HepG2 (cell line): ENCODE measurements around the gene ITPR1. TPM values are rescaled to one million over a fixed set of nuclear protein-coding genes. Genes with fewer than 3 reads are reported as not detected.

Experiments used
- ATAC-seq: fragments of 200-7000 bp; cut with Tn5 transposase; 3 replicates; pipeline ENCODE4 v1.9.1; 2020; ENCODE audit warnings: mild to moderate bottlenecking, moderate library complexity
- BruUV-seq: library from RNA; stranded (reverse); fragments of 400-500 nt; replicated peaks from 2 replicates; lab custom pipeline; 2021; lab: Mats Ljungman, UMichigan
- CTCF ChIA-PET: fragments of 300-600 bp; formaldehyde crosslinking; extraction: SDS; loops from one replicate; lab custom pipeline; 2021; ENCODE audit warnings: low total read pairs, inconsistent platforms, low intra/inter-chr PET ratio; lab: Yijun Ruan, JAX
- POLR2A ChIA-PET: fragments of 350-600 bp; sonication (Branson Sonifier 250); formaldehyde crosslinking; loops from one replicate; lab custom pipeline; 2020; ENCODE audit warnings: antibody characterized with exemption, inconsistent platforms; lab: Yijun Ruan, JAX
- DNase-seq: peaks from one replicate; pipeline ENCODE4 v3.0.0-alpha.2; 2015; ENCODE audit warnings: low spot score
- FAIRE-seq: peaks from 3 replicates; lab custom pipeline; 2011; peaks lifted over from hg19 to GRCh38; lab: Jason Lieb, UNC
- H2AFZ ChIP-seq: one replicate; pipeline ENCODE4 v1.6.1; 2011; ENCODE audit warnings: low read length, inconsistent platforms
- H3K27ac ChIP-seq: fragments of 300-600 bp; 3 replicates; pipeline ENCODE4 v1.8.0; 2011; ENCODE audit warnings: mixed run types, mild to moderate bottlenecking, mixed read lengths, low read length, inconsistent platforms; ENCODE audit not compliant: insufficient read depth; ENCODE audit errors: extremely low read length
- H3K27me3 ChIP-seq, 2 experiments: fragments of 200-600 bp in 1 of 2; 2 replicates in 1 of 2; 3 replicates in 1 of 2; pipeline versions ENCODE4 v1.6.0 to v1.8.0; 2011; ENCODE audit warnings: low read length in 2 of 2, mild to moderate bottlenecking in 2 of 2, moderate library complexity in 2 of 2, inconsistent platforms in 1 of 2; ENCODE audit not compliant: insufficient read depth in 2 of 2, control insufficient read depth in 1 of 2
- H3K36me3 ChIP-seq, 2 experiments: fragments of 200-600 bp in 1 of 2; replicated peaks in 1 of 2; 2 replicates in 1 of 2; 3 replicates in 1 of 2; pipeline versions ENCODE4 v1.5.1 to v1.8.0; 2011; ENCODE audit warnings: low read length in 2 of 2, inconsistent platforms in 1 of 2; ENCODE audit not compliant: insufficient read depth in 2 of 2, control insufficient read depth in 1 of 2
- H3K4me1 ChIP-seq: 2 replicates; pipeline ENCODE4 v1.5.1; 2012; ENCODE audit warnings: low read length, inconsistent platforms; ENCODE audit not compliant: insufficient read depth
- H3K4me2 ChIP-seq: 2 replicates; pipeline ENCODE4 v1.6.0; 2011; ENCODE audit warnings: low read depth, low read length, inconsistent platforms
- H3K4me3 ChIP-seq, 3 experiments: fragments of 200-600 bp in 1 of 3; sonication (generic), shearing (Covaris generic) in 1 of 3; replicated peaks in 1 of 3; 2 replicates each; pipeline ENCODE4 v1.5.1; 2011 to 2016; ENCODE audit warnings: low read length in 3 of 3, inconsistent platforms in 2 of 3, low read depth in 2 of 3, mild to moderate bottlenecking in 2 of 3, control low read depth in 1 of 3, mixed read lengths in 1 of 3; ENCODE audit not compliant: insufficient read depth in 1 of 3
- H3K79me2 ChIP-seq: one replicate; pipeline ENCODE4 v1.6.1; 2011; ENCODE audit warnings: low read length, inconsistent platforms; ENCODE audit not compliant: insufficient read depth
- H3K9ac ChIP-seq: 2 replicates; pipeline ENCODE4 v1.6.0; 2011; ENCODE audit warnings: mild to moderate bottlenecking, low read depth, low read length, inconsistent platforms; ENCODE audit not compliant: insufficient read depth
- H3K9me3 ChIP-seq: 2 replicates; pipeline ENCODE4 v1.5.1; 2012; ENCODE audit warnings: mild to moderate bottlenecking, low read length
- H4K20me1 ChIP-seq: 2 replicates; pipeline ENCODE4 v1.6.0; 2011; ENCODE audit warnings: inconsistent platforms, mild to moderate bottlenecking, low read length, moderate library complexity; ENCODE audit not compliant: insufficient read depth
- AGO1 ChIP-seq: fragments of 200-400 bp; formaldehyde crosslinking; IDR thresholded peaks from 2 replicates; pipeline ENCODE4 v1.6.1; 2017; ENCODE audit warnings: mild to moderate bottlenecking, low read depth, low read length, moderate library complexity; ENCODE audit not compliant: poor library complexity, severe bottlenecking
- DNMT3B ChIP-seq: conservative IDR thresholded peaks from 2 replicates; pipeline ENCODE4 v1.6.1; 2016; ENCODE audit warnings: missing biosample characterization, control low read depth
- HDAC2 ChIP-seq: sonication (generic); formaldehyde crosslinking; IDR thresholded peaks from 2 replicates; pipeline ENCODE4 v1.4.0; 2020; ENCODE audit warnings: missing genetic modification reagents
- HIVEP1 ChIP-seq: sonication (generic); formaldehyde crosslinking; IDR thresholded peaks from 2 replicates; pipeline ENCODE4 v1.4.0; 2020; ENCODE audit warnings: mild to moderate bottlenecking, missing genetic modification reagents
- MIER2 ChIP-seq: IDR thresholded peaks from 2 replicates; pipeline ENCODE4 v1.6.1; 2016; ENCODE audit warnings: missing biosample characterization, missing genetic modification reagents
- SRSF4 ChIP-seq: fragments of 200-400 bp; formaldehyde crosslinking; IDR thresholded peaks from one replicate; pipeline ENCODE4 v1.6.1; 2018; ENCODE audit warnings: mild to moderate bottlenecking, low read depth, low read length, moderate library complexity; ENCODE audit not compliant: poor library complexity, severe bottlenecking
- TRIM22 ChIP-seq: fragments of 450-650 bp; IDR thresholded peaks from 2 replicates; pipeline ENCODE4 v1.6.1; 2017
- YEATS2 ChIP-seq: sonication (generic); formaldehyde crosslinking; IDR thresholded peaks from 2 replicates; pipeline ENCODE4 v1.4.0; 2020; ENCODE audit warnings: missing genetic modification reagents, borderline replicate concordance
- ZBTB21 ChIP-seq: sonication (generic); formaldehyde crosslinking; IDR thresholded peaks from 2 replicates; pipeline ENCODE4 v1.4.0; 2020; ENCODE audit warnings: missing genetic modification reagents
- ZFP36L1 ChIP-seq: sonication (generic); formaldehyde crosslinking; IDR thresholded peaks from 2 replicates; pipeline ENCODE4 v1.8.0; 2022; ENCODE audit warnings: mild to moderate bottlenecking, missing genetic modification reagents, moderate library complexity
- ZNF12 ChIP-seq: sonication (generic); formaldehyde crosslinking; IDR thresholded peaks from 2 replicates; pipeline ENCODE4 v1.5.0; 2020; ENCODE audit warnings: missing genetic modification reagents
- ZNF451 ChIP-seq: sonication (generic); formaldehyde crosslinking; IDR thresholded peaks from 2 replicates; pipeline ENCODE4 v1.5.0; 2020; ENCODE audit warnings: mild to moderate bottlenecking, missing genetic modification reagents
- ZNF567 ChIP-seq: sonication (generic); formaldehyde crosslinking; IDR thresholded peaks from 2 replicates; pipeline ENCODE4 v1.8.1; 2023; ENCODE audit warnings: mild to moderate bottlenecking, missing genetic modification reagents, borderline replicate concordance
- WGBS: methylation state at CpG from one replicate; pipeline ENCODE4 v1.1.6; 2017; ENCODE audit warnings: low lambda C conversion rate; 5-methylcytosine and 5-hydroxymethylcytosine counted together
- in situ Hi-C: cut with HindIII; loops from 2 replicates; pipeline ENCODE4 v1.10.0; 2017; ENCODE audit warnings: low pct_unique_long_range_greater_than_20kb; ENCODE audit not compliant: extremely low pct_ligation_motif_present
- intact Hi-C: fragments of 100-400 bp; cut with micrococcal nuclease; formaldehyde crosslinking; loops from one replicate; pipeline ENCODE4 v1.10.0; 2022; ENCODE audit not compliant: unreplicated experiment
- polyA plus RNA-seq, 8 experiments: library from polyadenylated mRNA; depleted of rRNA in 3 of 8; stranded (reverse) in 7 of 8; unstranded in 1 of 8; fragments of >200 nt; fragmentation: Illumina TruSeq in 4 of 8; extraction: Trizol in 4 of 8; gene quantifications; 2 replicates each; pipeline versions ENCODE4 v1.2.1 to v1.2.3, GENCODE V29; 2011 to 2016; ENCODE audit warnings: low read depth in 4 of 8, missing spikeins in 1 of 8, mixed read lengths in 1 of 8; ENCODE audit not compliant: insufficient read depth in 1 of 8
- total RNA-seq, 5 experiments: library from RNA; depleted of rRNA; stranded (reverse); fragments of >200 nt; fragmentation: Illumina TruSeq; extraction: Trizol; gene quantifications; 2 replicates each; pipeline ENCODE4 v1.2.3, GENCODE V29; 2016; ENCODE audit warnings: low read depth in 1 of 5
- TF ChIP-seq, protein P1 (sequence below): sonication (generic); formaldehyde crosslinking; IDR thresholded peaks from 2 replicates; pipeline ENCODE4; 2020; ENCODE audit warnings: missing genetic modification reagents, mild to moderate bottlenecking, borderline replicate concordance
- TF ChIP-seq, protein P2 (sequence below): sonication (generic); formaldehyde crosslinking; IDR thresholded peaks from 2 replicates; pipeline ENCODE4 v1.5.0; 2020; ENCODE audit warnings: mild to moderate bottlenecking, missing genetic modification reagents, borderline replicate concordance

Gene ITPR1
- total and polyA plus RNA-seq, 2 of the 13 experiments (the other 11 are each of a cell fraction or from before 2014, with no cell fraction given) = 10.0 to 11.4 TPM

DNA sequence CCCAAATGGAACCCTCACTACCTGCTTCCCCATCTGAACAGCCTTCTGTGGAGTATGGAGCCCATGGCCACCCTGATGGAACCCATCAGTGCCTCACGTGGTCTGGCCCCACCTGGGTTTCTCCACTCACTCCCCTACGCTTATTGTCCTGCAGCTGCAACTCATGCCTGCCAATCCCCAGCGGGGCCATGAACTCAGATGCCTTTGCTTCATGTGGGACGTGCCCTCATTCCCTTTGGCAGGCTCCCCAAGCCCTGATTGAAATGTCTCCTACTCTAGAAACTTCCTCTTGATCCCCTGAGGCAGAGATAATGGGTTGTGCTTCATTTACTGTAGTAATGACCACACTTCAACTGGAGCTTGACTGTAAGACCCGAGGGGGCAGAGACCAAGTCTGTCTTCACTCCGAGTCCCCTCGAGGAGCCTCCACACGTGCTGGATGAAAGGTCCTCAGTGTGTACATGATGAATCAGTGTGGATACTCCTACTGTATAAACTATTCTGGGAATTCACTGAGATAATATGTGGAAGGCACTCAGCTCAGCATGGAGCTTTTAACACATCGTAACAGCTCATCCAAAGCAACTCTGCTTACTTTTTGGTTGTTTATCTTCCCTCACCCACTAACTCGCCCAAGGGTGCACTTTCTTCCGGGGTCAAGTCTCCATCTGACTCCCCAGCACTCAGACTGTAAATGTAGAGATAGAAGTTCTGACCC lies 253.3 kb downstream of the ITPR1 start:
- FAIRE-seq = no peak
- no peak overlapping the region for H3K27ac ChIP-seq
- CTCF ChIA-PET = no interaction called here

More for the DNA sequence above, 253.3 kb downstream of the ITPR1 start:
- TF ChIP-seq SRSF4 = no peak
- TF ChIP-seq, protein P1, sequence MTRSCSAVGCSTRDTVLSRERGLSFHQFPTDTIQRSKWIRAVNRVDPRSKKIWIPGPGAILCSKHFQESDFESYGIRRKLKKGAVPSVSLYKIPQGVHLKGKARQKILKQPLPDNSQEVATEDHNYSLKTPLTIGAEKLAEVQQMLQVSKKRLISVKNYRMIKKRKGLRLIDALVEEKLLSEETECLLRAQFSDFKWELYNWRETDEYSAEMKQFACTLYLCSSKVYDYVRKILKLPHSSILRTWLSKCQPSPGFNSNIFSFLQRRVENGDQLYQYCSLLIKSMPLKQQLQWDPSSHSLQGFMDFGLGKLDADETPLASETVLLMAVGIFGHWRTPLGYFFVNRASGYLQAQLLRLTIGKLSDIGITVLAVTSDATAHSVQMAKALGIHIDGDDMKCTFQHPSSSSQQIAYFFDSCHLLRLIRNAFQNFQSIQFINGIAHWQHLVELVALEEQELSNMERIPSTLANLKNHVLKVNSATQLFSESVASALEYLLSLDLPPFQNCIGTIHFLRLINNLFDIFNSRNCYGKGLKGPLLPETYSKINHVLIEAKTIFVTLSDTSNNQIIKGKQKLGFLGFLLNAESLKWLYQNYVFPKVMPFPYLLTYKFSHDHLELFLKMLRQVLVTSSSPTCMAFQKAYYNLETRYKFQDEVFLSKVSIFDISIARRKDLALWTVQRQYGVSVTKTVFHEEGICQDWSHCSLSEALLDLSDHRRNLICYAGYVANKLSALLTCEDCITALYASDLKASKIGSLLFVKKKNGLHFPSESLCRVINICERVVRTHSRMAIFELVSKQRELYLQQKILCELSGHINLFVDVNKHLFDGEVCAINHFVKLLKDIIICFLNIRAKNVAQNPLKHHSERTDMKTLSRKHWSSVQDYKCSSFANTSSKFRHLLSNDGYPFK (CRISPR knock-in tag) = no peak
- no peak for TF ChIP-seq HDAC2
- no peak for TF ChIP-seq ZBTB21 (CRISPR knock-in tag)
- TF ChIP-seq, protein P2, sequence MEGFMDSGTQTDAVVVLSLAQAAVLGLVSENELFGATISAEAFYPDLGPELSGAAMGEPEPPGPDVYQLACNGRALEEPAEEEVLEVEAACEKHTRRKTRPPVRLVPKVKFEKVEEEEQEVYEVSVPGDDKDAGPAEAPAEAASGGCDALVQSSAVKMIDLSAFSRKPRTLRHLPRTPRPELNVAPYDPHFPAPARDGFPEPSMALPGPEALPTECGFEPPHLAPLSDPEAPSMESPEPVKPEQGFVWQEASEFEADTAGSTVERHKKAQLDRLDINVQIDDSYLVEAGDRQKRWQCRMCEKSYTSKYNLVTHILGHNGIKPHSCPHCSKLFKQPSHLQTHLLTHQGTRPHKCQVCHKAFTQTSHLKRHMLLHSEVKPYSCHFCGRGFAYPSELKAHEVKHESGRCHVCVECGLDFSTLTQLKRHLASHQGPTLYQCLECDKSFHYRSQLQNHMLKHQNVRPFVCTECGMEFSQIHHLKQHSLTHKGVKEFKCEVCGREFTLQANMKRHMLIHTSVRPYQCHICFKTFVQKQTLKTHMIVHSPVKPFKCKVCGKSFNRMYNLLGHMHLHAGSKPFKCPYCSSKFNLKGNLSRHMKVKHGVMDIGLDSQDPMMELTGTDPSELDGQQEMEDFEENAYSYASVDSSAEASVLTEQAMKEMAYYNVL (CRISPR knock-in tag) = no peak
- no peak for TF ChIP-seq MIER2
- TF ChIP-seq TRIM22 = no peak
- TF ChIP-seq ZFP36L1 = no peak
- TF ChIP-seq DNMT3B (CRISPR knock-in tag) = no peak
- no peak for TF ChIP-seq ZNF567 (CRISPR knock-in tag)
- no peak for TF ChIP-seq ZNF451
- TF ChIP-seq YEATS2 (CRISPR knock-in tag) = no peak
- no peak for TF ChIP-seq HIVEP1 (CRISPR knock-in tag)
- TF ChIP-seq AGO1 = no peak
- TF ChIP-seq ZNF12 (CRISPR knock-in tag) = no peak
- no TSS peak for BruUV-seq
- H3K4me3 ChIP-seq = no peak overlapping the region
- no peaks in the 10 kb centered on the region for H4K20me1 ChIP-seq
- H3K79me2 ChIP-seq = no peaks in the 10 kb centered on the region
- no peak overlapping the region for H3K9ac ChIP-seq
- no peaks in the 10 kb centered on the region for H3K27me3 ChIP-seq
- no peak for ATAC-seq
- intact Hi-C loops (loop anchor here (10.0 kb wide), 1 partner anchor 1572 kb away; the partner anchor contains the start of gene CRBN), in situ Hi-C loops (no loop called here)
- WGBS = 93% methylated on average over 8 of the region's 11 CpGs
- POLR2A ChIA-PET = no interaction called here
- no peak overlapping the region for H2AFZ ChIP-seq
- no peaks in the 10 kb centered on the region for H3K9me3 ChIP-seq
- no peak overlapping the region for H3K4me2 ChIP-seq
- DNase-seq = no peak
- H3K4me1 ChIP-seq = peaks cover 97% of the 10 kb centered on the region
- H3K36me3 ChIP-seq = no peaks in the 10 kb centered on the region
